Amniotic epithelial cell (primary cell): ENCODE measurements around the gene EBF3.
"Not testable (repeated sequence)": the region's sequence is repeated elsewhere in the genome, so short reads cannot be mapped to it uniquely, and the experiment has no call there.

Experiments used
- DNase-seq: peaks from one replicate; pipeline ENCODE4 v3.0.0-alpha.2; 2010; ENCODE audit warnings: low read depth

EBF3 gene

GRCh38 chr10:129927351-129928120, 36.5 kb downstream of the EBF3 start:
- DNase-seq, result no peak

GRCh38 chr10:129926066-129927055, 37.7 kb downstream of the EBF3 start:
- DNase-seq, result no peak

- DNase-seq, result no peak
Observed at GRCh38 chr10:129924375-129925085, 39.5 kb downstream of the EBF3 start.

- DNase-seq, result no peak
Observed at GRCh38 chr10:129922598-129923123, 41.4 kb downstream of the EBF3 start.

GRCh38 chr10:129921801-129922597, 42.1 kb downstream of the EBF3 start:
- no peak for DNase-seq

- no peak for DNase-seq
Observed at GRCh38 chr10:129921065-129921670, 42.9 kb downstream of the EBF3 start.

- DNase-seq, result not testable (repeated sequence)
Observed at GRCh38 chr10:129920187-129920586, 43.9 kb downstream of the EBF3 start.

- no peak for DNase-seq
Observed at GRCh38 chr10:129919358-129919757, 44.7 kb downstream of the EBF3 start.

- DNase-seq, result no peak
Observed at GRCh38 chr10:129918836-129919235, 45.2 kb downstream of the EBF3 start.

GRCh38 chr10:129918401-129918800, 45.7 kb downstream of the EBF3 start:
- no peak for DNase-seq

- DNase-seq, result no peak
Observed at GRCh38 chr10:129917936-129918335, 46.1 kb downstream of the EBF3 start.

- no peak for DNase-seq
Observed at GRCh38 chr10:129916506-129916995, 47.5 kb downstream of the EBF3 start.

GRCh38 chr10:129915526-129916378, 48.3 kb downstream of the EBF3 start:
- no peak for DNase-seq

- no peak for DNase-seq
Observed at GRCh38 chr10:129914960-129915359, 49.1 kb downstream of the EBF3 start.

GRCh38 chr10:129914153-129914855, 49.8 kb downstream of the EBF3 start:
- DNase-seq, result no peak

- DNase-seq, result no peak
Observed at GRCh38 chr10:129912986-129913695, 50.9 kb downstream of the EBF3 start.

- DNase-seq, result no peak
Observed at GRCh38 chr10:129912166-129912917, 51.7 kb downstream of the EBF3 start.
